Large intestine (tissue), 3 donors: Measurements from ENCODE around the gene IER5. TPM values are rescaled to one million over a fixed set of nuclear protein-coding genes. Genes with fewer than 3 reads are reported as not detected.

ENCODE experiments used
- DNase-seq, 2 donors: peaks; one replicate each; pipeline versions ENCODE4 v3.0.0 to v3.0.0-alpha.2; 2013
- H3K27ac ChIP-seq: one replicate; pipeline ENCODE4 v1.5.1; 2013; ENCODE audit warnings: low read length
- H3K27me3 ChIP-seq: 2 replicates; pipeline ENCODE4 v1.6.1; 2013; ENCODE audit warnings: low read length; ENCODE audit not compliant: control insufficient read depth, insufficient read depth
- H3K36me3 ChIP-seq: 2 replicates; pipeline ENCODE4 v1.6.1; 2013; ENCODE audit warnings: low read length; ENCODE audit not compliant: control insufficient read depth, insufficient read depth
- H3K4me1 ChIP-seq: one replicate; pipeline ENCODE4 v1.6.1; 2013; ENCODE audit warnings: low read length; ENCODE audit not compliant: control insufficient read depth, insufficient read depth
- H3K4me3 ChIP-seq: one replicate; pipeline ENCODE4 v1.5.1; 2013; ENCODE audit warnings: low read length
- H3K9me3 ChIP-seq: one replicate; pipeline ENCODE4 v1.6.1; 2013; ENCODE audit warnings: mild to moderate bottlenecking, low read depth, low read length, moderate library complexity; ENCODE audit not compliant: control insufficient read depth
- WGBS: methylation state at CpG from one replicate; pipeline ENCODE4 v1.1.5; 2013; ENCODE audit warnings: low lambda C conversion rate; ENCODE audit not compliant: insufficient coverage; 5-methylcytosine and 5-hydroxymethylcytosine counted together
- polyA plus RNA-seq: library from polyadenylated mRNA; unstranded; fragments of 120-200 nt; gene quantifications from one replicate; pipeline ENCODE4 v1.2.1, GENCODE V29; 2013

IER5 gene
- polyA plus RNA-seq, 1 donor: 8.2 TPM

- H3K36me3 ChIP-seq: no peaks in the 10 kb centered on the region
- H3K4me3 ChIP-seq: peak overlapping the region; percentile 76
- H3K4me1 ChIP-seq: peaks cover 42% of the 10 kb centered on the region
- H3K27me3 ChIP-seq: peaks cover 5% of the 10 kb centered on the region
- WGBS: 60% methylated on average over 2 of the region's 17 CpGs
- no peak for DNase-seq
- H3K27ac ChIP-seq: peak overlapping the region; percentile 74
- H3K9me3 ChIP-seq: no peaks in the 10 kb centered on the region
Measured at GRCh38 chr1:181104042-181104789, 15.7 kb downstream of the IER5 start.

GRCh38 chr1:181104790-181105133 lies 16.3 kb downstream of the IER5 start:
- H3K4me1 ChIP-seq: peaks cover 38% of the 10 kb centered on the region
- H3K4me3 ChIP-seq: peak overlapping the region; percentile 76
- DNase-seq: peak in 1 of 2 donors; percentile 62
- H3K27ac ChIP-seq: peak overlapping the region; percentile 74
- H3K9me3 ChIP-seq: no peaks in the 10 kb centered on the region
- WGBS: no CpG with 5 or more reads among the region's 28 CpGs
- no peaks in the 10 kb centered on the region for H3K36me3 ChIP-seq
- H3K27me3 ChIP-seq: peaks cover 3% of the 10 kb centered on the region

- Histone ChIP-seq H3K27me3 (peaks cover 3% of the 10 kb centered on the region), H3K9me3 (no peaks in the 10 kb centered on the region), H3K4me3 (peak overlapping the region; percentile 76), H3K36me3 (no peaks in the 10 kb centered on the region), H3K4me1 (peaks cover 31% of the 10 kb centered on the region), H3K27ac (peak overlapping the region; percentile 74)
- 7% methylated on average over 3 of the region's 104 CpGs for WGBS
- peak; percentile 80 to 87 for DNase-seq
Measured at GRCh38 chr1:181105134-181106021, 16.9 kb downstream of the IER5 start.

GRCh38 chr1:181106022-181106312 lies 17.5 kb downstream of the IER5 start:
- Histone ChIP-seq H3K27ac (no peak overlapping the region), H3K36me3 (no peaks in the 10 kb centered on the region), H3K27me3 (peaks cover 2% of the 10 kb centered on the region), H3K4me3 (peak overlapping the region; percentile 31), H3K9me3 (no peaks in the 10 kb centered on the region), H3K4me1 (peaks cover 31% of the 10 kb centered on the region)
- DNase-seq: no peak
- 75% methylated on average over 2 of the region's 3 CpGs for WGBS

GRCh38 chr1:181106479-181106878 lies 18.0 kb downstream of the IER5 start:
- Histone ChIP-seq H3K9me3 (no peaks in the 10 kb centered on the region), H3K27me3 (no peaks in the 10 kb centered on the region), H3K4me1 (peaks cover 31% of the 10 kb centered on the region), H3K4me3 (no peak overlapping the region), H3K36me3 (no peaks in the 10 kb centered on the region), H3K27ac (no peak overlapping the region)
- no CpG with 5 or more reads among the region's 6 CpGs for WGBS
- no peak for DNase-seq

GRCh38 chr1:181107711-181108110 lies 19.2 kb downstream of the IER5 start:
- Histone ChIP-seq H3K9me3 (no peaks in the 10 kb centered on the region), H3K36me3 (no peaks in the 10 kb centered on the region), H3K4me3 (no peak overlapping the region), H3K27me3 (no peaks in the 10 kb centered on the region), H3K27ac (no peak overlapping the region), H3K4me1 (peaks cover 43% of the 10 kb centered on the region)
- no peak for DNase-seq
- WGBS: no CpG with 5 or more reads among the region's 2 CpGs

- Histone ChIP-seq H3K4me3 (no peak overlapping the region), H3K4me1 (peaks cover 50% of the 10 kb centered on the region), H3K27me3 (no peaks in the 10 kb centered on the region), H3K27ac (peak overlapping the region; percentile 22), H3K9me3 (no peaks in the 10 kb centered on the region), H3K36me3 (no peaks in the 10 kb centered on the region)
- 48% methylated on average over 3 of the region's 7 CpGs for WGBS
- DNase-seq: peak in 1 of 2 donors; percentile 67
Measured at GRCh38 chr1:181108304-181108867, 19.9 kb downstream of the IER5 start.

GRCh38 chr1:181110013-181110412 lies 21.5 kb downstream of the IER5 start:
- no CpG with 5 or more reads among the region's 2 CpGs for WGBS
- no peak overlapping the region for H3K27ac ChIP-seq
- peaks cover 42% of the 10 kb centered on the region for H3K4me1 ChIP-seq
- H3K4me3 ChIP-seq: no peak overlapping the region
- H3K9me3 ChIP-seq: no peaks in the 10 kb centered on the region
- H3K27me3 ChIP-seq: no peaks in the 10 kb centered on the region
- H3K36me3 ChIP-seq: no peaks in the 10 kb centered on the region
- DNase-seq: no peak

- no CpG with 5 or more reads among the region's 3 CpGs for WGBS
- H3K27ac ChIP-seq: no peak overlapping the region
- H3K4me3 ChIP-seq: no peak overlapping the region
- no peak for DNase-seq
- no peaks in the 10 kb centered on the region for H3K36me3 ChIP-seq
- H3K9me3 ChIP-seq: no peaks in the 10 kb centered on the region
- no peaks in the 10 kb centered on the region for H3K27me3 ChIP-seq
- peaks cover 38% of the 10 kb centered on the region for H3K4me1 ChIP-seq
Measured at GRCh38 chr1:181111559-181111958, 23.1 kb downstream of the IER5 start.

GRCh38 chr1:181112071-181112929 lies 23.8 kb downstream of the IER5 start:
- H3K36me3 ChIP-seq: no peaks in the 10 kb centered on the region
- peak; percentile 91 to 94 for DNase-seq
- H3K9me3 ChIP-seq: no peaks in the 10 kb centered on the region
- peaks cover 41% of the 10 kb centered on the region for H3K4me1 ChIP-seq
- no peak overlapping the region for H3K4me3 ChIP-seq
- WGBS: no CpG with 5 or more reads among the region's 10 CpGs
- peak overlapping the region; percentile 67 for H3K27ac ChIP-seq
- no peaks in the 10 kb centered on the region for H3K27me3 ChIP-seq
